Astrocyte (in vitro differentiated cells and primary cell): ENCODE data around the gene IZUMO2. TPM values are rescaled to one million over a fixed set of nuclear protein-coding genes. Genes with fewer than 3 reads are reported as not detected.

Experiments used
- DNase-seq: peaks from one replicate; pipeline ENCODE4 v3.0.0-alpha.2; 2010; ENCODE audit warnings: low read depth
- FAIRE-seq: peaks from 2 replicates; lab custom pipeline; 2011; peaks lifted over from hg19 to GRCh38; lab: Jason Lieb, UNC
- H2AFZ ChIP-seq: 2 replicates; pipeline ENCODE4 v1.6.0; 2012; ENCODE audit warnings: low read depth, low read length, inconsistent platforms
- H3K27ac ChIP-seq: 2 replicates; pipeline ENCODE4 v1.5.1; 2011; ENCODE audit warnings: low read depth, low read length, inconsistent platforms
- H3K27me3 ChIP-seq: 2 replicates; pipeline ENCODE4 v1.6.0; 2011; ENCODE audit warnings: low read length, inconsistent platforms; ENCODE audit not compliant: insufficient read depth
- H3K36me3 ChIP-seq: 2 replicates; pipeline ENCODE4 v1.5.1; 2011; ENCODE audit warnings: low read length, inconsistent platforms; ENCODE audit not compliant: insufficient read depth
- H3K4me1 ChIP-seq: 2 replicates; pipeline ENCODE4 v1.5.1; 2011; ENCODE audit warnings: low read length, inconsistent platforms; ENCODE audit not compliant: insufficient read depth
- H3K4me2 ChIP-seq: 2 replicates; pipeline ENCODE4 v1.6.0; 2012; ENCODE audit warnings: low read length, inconsistent platforms
- H3K4me3 ChIP-seq: 2 replicates; pipeline ENCODE4 v1.5.1; 2011; ENCODE audit warnings: low read depth, mild to moderate bottlenecking, low read length, inconsistent platforms; ENCODE audit not compliant: insufficient read depth
- H3K79me2 ChIP-seq: 2 replicates; pipeline ENCODE4 v1.6.0; 2012; ENCODE audit warnings: mild to moderate bottlenecking, low read length, inconsistent platforms; ENCODE audit not compliant: insufficient read depth
- H3K9ac ChIP-seq: 2 replicates; pipeline ENCODE4 v1.6.0; 2012; ENCODE audit warnings: mild to moderate bottlenecking, low read length, inconsistent platforms
- H3K9me3 ChIP-seq: 2 replicates; pipeline ENCODE4 v1.5.1; 2012; ENCODE audit warnings: low read depth, mild to moderate bottlenecking, low read length, inconsistent platforms; ENCODE audit not compliant: insufficient read depth
- H4K20me1 ChIP-seq: 2 replicates; pipeline ENCODE4 v1.6.0; 2012; ENCODE audit warnings: low read length, inconsistent platforms; ENCODE audit not compliant: insufficient read depth
- H3K27ac Mint-ChIP-seq: one replicate; pipeline ENCODE4 v1.8.0; 2021; ENCODE audit warnings: mild to moderate bottlenecking, mixed read lengths; ENCODE audit not compliant: unreplicated experiment
- H3K27me3 Mint-ChIP-seq: one replicate; pipeline ENCODE4 v1.8.0; 2021; ENCODE audit warnings: low read depth, mixed read lengths; ENCODE audit not compliant: unreplicated experiment
- H3K36me3 Mint-ChIP-seq: one replicate; pipeline ENCODE4 v1.8.0; 2021; ENCODE audit warnings: low read depth, mixed read lengths; ENCODE audit not compliant: unreplicated experiment
- H3K4me1 Mint-ChIP-seq: one replicate; pipeline ENCODE4 v1.8.0; 2021; ENCODE audit warnings: low read depth, mixed read lengths; ENCODE audit not compliant: unreplicated experiment
- H3K4me3 Mint-ChIP-seq: one replicate; pipeline ENCODE4 v1.8.0; 2021; ENCODE audit warnings: mild to moderate bottlenecking, moderate library complexity, mixed read lengths; ENCODE audit not compliant: unreplicated experiment
- H3K9me3 Mint-ChIP-seq: one replicate; pipeline ENCODE4 v1.8.0; 2021; ENCODE audit warnings: mild to moderate bottlenecking, mixed read lengths; ENCODE audit not compliant: unreplicated experiment
- EZH2 ChIP-seq: IDR thresholded peaks from 2 replicates; pipeline ENCODE4 v1.6.1; 2012; ENCODE audit warnings: mild to moderate bottlenecking, low read length, inconsistent platforms; ENCODE audit not compliant: insufficient read depth
- total RNA-seq: library from RNA; stranded (reverse); gene quantifications from 2 replicates; pipeline ENCODE4 v1.2.1, GENCODE V29; 2021
- TF ChIP-seq, protein P1 (sequence below): IDR thresholded peaks from 2 replicates; pipeline ENCODE4 v1.5.1; 2011; ENCODE audit warnings: low read depth, mild to moderate bottlenecking, inconsistent platforms, low read length, moderate library complexity; ENCODE audit not compliant: insufficient read depth

The IZUMO2 gene
- total RNA-seq, 1 donor from 2014 or later = not detected

DNA sequence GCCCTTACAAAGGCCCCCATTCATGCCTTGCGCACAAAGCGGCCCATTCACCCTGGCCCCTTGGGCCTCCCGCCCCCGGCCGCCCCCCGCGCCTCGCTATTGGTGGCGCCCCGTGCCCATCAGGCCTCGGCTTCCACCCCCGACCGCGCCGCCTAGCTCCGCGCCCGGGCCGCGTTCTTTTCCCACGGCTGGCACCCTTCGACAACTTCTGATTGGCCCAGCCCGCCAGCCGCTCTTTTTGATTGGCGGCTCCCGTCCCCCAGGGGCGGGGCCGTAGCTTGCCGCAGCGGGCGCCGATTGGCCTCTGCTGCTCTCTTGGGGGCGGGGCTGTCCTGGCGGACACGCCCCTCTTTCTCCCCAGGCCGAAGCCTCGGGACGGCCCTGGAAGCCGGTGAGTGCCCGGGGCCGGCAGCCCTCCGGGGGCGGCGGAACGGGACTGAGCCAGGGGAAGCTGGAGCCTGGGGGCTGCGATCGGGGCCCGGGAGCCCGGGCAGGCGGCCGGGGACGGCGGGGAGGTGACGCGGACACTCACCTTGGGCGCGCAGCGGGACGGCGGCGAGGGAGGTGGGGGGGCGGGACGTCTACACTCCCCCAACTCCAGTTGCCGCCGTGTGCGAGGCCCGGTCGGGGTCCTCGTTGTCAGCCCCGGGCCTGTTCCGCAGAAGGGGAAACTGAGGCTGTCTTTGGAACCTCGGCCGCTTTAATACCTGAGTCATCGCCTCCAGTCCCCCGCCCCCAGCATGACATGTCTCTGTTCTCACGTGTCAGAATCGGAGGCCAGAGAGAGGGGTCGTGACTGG is 40.4 kb upstream of the IZUMO2 start, which contains the start of gene MYH14:
Gene MYH14, plus strand, starts transcription at position 342 of the 800 bp plus-strand sequence. CDS start 6,744 bp downstream, outside the sequence.
- no peak for TF ChIP-seq EZH2
- TF ChIP-seq, protein P1, sequence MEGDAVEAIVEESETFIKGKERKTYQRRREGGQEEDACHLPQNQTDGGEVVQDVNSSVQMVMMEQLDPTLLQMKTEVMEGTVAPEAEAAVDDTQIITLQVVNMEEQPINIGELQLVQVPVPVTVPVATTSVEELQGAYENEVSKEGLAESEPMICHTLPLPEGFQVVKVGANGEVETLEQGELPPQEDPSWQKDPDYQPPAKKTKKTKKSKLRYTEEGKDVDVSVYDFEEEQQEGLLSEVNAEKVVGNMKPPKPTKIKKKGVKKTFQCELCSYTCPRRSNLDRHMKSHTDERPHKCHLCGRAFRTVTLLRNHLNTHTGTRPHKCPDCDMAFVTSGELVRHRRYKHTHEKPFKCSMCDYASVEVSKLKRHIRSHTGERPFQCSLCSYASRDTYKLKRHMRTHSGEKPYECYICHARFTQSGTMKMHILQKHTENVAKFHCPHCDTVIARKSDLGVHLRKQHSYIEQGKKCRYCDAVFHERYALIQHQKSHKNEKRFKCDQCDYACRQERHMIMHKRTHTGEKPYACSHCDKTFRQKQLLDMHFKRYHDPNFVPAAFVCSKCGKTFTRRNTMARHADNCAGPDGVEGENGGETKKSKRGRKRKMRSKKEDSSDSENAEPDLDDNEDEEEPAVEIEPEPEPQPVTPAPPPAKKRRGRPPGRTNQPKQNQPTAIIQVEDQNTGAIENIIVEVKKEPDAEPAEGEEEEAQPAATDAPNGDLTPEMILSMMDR = no peak
- Histone ChIP-seq H3K9ac (no peak within 1 kb of the TSS), H3K9me3 (no peaks in the 10 kb centered on the region), H3K4me2 (no peak within 1 kb of the TSS), H3K4me3 (no peak within 1 kb of the TSS), H2AFZ (no peak within 1 kb of the TSS), H4K20me1 (no peaks in the 10 kb centered on the region), H3K4me1 (no peaks in the 10 kb centered on the region), H3K36me3 (no peaks in the 10 kb centered on the region), H3K27ac (no peak within 1 kb of the TSS), H3K79me2 (no peaks in the 10 kb centered on the region), H3K27me3 (peaks cover 10% of the 10 kb centered on the region)
- Mint-ChIP-seq H3K27ac (no peak within 1 kb of the TSS), H3K4me3 (no peak within 1 kb of the TSS), H3K9me3 (peaks cover 28% of the 10 kb centered on the region), H3K27me3 (no peaks in the 10 kb centered on the region), H3K4me1 (no peaks in the 10 kb centered on the region), H3K36me3 (no peaks in the 10 kb centered on the region)
- DNase-seq = no peak
- FAIRE-seq = no peak

DNA sequence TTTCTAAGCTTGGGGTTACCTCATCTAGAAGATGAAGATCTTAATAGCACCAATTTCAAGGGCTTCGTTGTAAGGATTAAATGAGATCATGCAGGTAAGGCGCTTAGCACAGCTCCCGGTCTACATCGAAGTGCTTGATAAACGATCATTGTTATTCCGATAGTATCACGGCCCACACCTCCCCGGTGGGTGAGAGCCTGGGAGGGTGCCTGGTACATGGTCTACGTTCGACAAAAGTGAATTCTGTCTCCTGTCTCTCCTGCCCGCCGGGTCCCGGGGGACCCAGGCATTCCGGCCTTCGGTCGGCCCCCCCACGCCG is 39.8 kb upstream of the IZUMO2 start:
- FAIRE-seq (no peak), DNase-seq (no peak)
- Histone ChIP-seq H3K4me1 (no peaks in the 10 kb centered on the region), H3K36me3 (no peaks in the 10 kb centered on the region), H3K79me2 (no peaks in the 10 kb centered on the region), H3K9ac (no peak overlapping the region), H3K27ac (no peak overlapping the region), H3K4me2 (no peak overlapping the region), H2AFZ (no peak overlapping the region), H3K4me3 (no peak overlapping the region), H3K27me3 (peaks cover 10% of the 10 kb centered on the region), H4K20me1 (no peaks in the 10 kb centered on the region), H3K9me3 (no peaks in the 10 kb centered on the region)
- Mint-ChIP-seq H3K4me3 (no peak overlapping the region), H3K9me3 (peaks cover 28% of the 10 kb centered on the region), H3K27ac (no peak overlapping the region), H3K4me1 (no peaks in the 10 kb centered on the region), H3K27me3 (no peaks in the 10 kb centered on the region), H3K36me3 (no peaks in the 10 kb centered on the region)
- TF ChIP-seq EZH2 = no peak
- TF ChIP-seq, protein P1 = no peak

DNA sequence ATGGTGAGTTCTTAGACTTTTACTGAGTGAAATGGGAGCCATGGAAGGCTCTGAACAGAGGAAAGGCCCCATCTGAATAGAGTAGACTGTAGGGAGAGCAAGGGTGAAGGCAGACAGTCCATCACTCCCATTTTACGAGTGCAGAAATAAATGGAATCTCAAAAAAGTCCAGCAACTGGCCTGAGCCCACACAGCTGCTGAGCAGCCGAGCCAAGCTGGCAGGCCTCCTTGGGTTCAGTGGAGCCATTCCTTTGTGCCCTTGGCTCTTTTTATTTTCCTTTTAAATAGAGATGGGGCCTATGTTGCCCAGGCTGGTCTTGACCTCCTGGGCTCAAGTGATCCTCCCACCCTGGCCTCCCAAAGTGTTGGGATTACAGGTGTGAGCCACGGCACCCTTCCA is 39.3 kb upstream of the IZUMO2 start:
- peaks cover 26% of the 10 kb centered on the region for H3K9me3 Mint-ChIP-seq
- TF ChIP-seq EZH2 = no peak
- TF ChIP-seq, protein P1 = no peak
- DNase-seq (no peak), FAIRE-seq (no peak)
- Histone ChIP-seq H3K4me2 (no peak overlapping the region), H4K20me1 (no peaks in the 10 kb centered on the region), H3K9ac (no peak overlapping the region), H3K36me3 (no peaks in the 10 kb centered on the region), H3K9me3 (no peaks in the 10 kb centered on the region), H3K4me3 (no peak overlapping the region), H3K27me3 (peaks cover 10% of the 10 kb centered on the region), H3K27ac (no peak overlapping the region), H3K79me2 (no peaks in the 10 kb centered on the region), H3K4me1 (no peaks in the 10 kb centered on the region), H2AFZ (no peak overlapping the region)
- no peaks in the 10 kb centered on the region for H3K27me3 Mint-ChIP-seq
- H3K4me3 Mint-ChIP-seq = no peak overlapping the region
- no peaks in the 10 kb centered on the region for H3K4me1 Mint-ChIP-seq
- H3K27ac Mint-ChIP-seq = no peak overlapping the region
- no peaks in the 10 kb centered on the region for H3K36me3 Mint-ChIP-seq
